ENCODE results near the gene CACNA2D2.

CACNA2D2 gene

DNA sequence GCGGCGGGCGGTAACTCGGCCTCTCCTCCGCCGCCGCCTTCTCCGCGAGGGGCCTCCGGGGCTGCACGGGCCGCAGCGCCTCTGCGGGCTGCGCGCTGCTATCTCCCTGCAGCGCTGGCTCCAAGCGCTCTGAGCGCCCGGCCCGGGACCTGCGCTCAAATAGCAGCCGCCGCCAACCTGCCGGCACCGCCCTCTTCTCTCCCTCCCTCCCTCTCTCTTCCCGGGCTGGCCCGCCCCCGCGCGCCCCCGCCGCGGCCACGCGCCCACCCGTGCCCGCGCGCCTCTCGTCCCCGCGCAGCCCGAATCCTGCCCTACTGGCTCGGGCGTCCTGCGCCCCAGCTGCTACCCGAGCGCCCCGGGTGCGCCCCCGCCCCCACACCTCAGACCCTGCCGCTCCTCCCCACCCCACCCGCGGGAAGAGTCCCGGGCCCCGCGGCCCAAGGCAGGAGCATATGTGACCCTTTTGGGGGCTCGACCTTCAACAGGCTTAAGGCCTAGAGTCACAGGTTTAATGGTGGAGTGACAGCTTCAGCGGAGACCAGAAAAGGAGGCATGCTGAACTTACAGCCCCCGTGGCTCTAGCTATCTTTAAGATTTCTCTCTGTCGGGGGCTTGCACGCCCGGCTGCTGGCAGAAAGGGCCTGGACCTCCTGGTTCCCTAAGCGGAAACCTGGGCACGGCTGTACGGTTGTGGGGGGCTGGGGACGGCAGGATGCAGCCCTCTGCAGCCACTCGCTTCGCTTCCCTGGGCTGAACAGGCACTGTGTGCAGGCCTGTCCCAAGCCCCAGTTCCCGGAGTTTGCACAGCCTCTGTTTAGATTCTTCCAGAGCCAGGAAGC, at the start of gene CACNA2D2:
Gene CACNA2D2, minus strand, starts transcription at position 131 of the 839 bp plus-strand sequence. CDS start 211 bp downstream, outside the sequence.
- DNase-seq = peak; percentile 31 to 70

DNA sequence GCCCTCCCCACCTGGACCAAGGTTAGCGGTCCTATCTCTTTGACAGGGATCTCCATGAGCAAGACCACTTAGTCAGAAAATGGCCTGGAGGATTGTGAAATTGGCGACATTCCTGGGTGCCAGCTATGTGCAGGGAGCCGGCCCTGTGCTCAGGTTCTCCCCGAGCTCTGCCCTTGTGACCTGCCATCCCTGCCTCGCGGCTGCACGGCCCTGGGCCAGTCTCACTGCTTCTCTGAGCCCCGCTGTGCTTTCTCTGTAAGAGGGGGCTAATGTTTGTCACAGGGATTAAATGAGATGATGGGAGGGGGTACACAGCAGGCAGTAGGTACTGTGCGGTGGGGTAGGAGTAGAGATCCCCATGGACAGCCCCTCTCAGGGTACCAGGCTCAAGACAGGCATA, 49.2 kb upstream of the CACNA2D2 start:
- no peak for DNase-seq

DNA sequence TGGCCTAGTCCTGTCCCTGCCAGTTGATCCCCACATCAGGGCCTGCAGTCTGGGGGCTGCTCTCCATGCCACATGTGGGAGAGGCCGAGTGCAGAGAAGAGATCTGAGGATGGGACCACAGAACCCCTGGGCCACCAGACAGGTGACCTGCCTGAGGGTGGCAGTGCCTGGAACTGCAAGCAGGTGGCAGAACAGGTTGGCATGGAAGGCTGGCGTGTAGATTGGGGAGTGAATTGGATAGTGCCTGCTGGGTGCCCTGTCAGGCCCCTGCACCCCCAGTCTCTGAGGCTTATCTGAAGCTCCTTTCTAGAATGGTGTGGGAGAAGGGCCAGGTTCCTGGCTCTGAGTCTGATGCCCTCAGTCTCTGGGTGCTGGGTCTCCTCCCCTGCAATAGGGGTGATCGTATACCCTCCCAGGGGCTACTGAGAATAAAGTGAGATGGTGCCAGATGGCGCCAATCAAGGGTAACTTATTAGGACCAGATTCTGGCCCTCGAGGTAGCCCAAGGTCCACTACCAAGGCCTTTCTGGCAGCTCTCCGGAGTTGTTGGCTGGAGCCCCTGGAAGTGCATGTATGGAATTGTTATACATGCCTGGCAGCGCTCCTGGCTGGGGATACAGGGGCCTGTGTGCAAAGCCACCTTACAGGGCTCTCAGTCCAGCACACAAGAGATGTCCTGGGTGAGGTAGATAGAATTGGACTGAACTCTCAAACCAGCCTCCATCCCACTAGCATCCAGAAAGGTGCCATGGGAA, 48.4 kb upstream of the CACNA2D2 start:
- DNase-seq = no peak

DNA sequence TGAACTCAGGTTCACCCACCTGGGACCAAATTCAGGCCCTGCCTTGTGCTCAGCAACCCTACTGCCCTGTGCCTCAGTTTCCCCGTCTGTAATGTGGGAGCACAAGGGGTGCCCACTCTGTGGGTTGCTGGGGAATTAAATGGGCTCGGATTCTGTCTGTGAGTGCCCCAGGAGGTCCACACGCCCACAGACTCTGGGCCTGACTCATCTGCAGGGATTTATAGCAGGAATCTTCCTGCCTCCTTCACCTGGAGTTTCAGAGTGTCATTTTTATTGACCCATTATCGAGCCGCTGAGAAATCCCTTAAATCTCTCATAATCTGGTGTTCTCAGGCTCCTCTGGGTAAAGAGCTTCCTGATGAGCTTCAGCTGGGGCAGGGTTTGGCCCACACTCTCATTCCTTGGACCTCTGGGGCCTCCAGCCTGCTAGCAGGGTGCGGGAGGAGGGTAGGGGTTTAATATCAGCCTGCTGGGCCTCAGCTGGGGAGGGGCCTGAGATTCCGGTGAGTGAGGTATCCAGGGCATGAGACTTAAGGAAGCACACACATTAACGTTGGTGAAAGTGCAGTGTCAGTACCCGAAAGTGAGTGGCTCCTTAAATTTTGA, 47.7 kb upstream of the CACNA2D2 start:
- no peak for DNase-seq

DNA sequence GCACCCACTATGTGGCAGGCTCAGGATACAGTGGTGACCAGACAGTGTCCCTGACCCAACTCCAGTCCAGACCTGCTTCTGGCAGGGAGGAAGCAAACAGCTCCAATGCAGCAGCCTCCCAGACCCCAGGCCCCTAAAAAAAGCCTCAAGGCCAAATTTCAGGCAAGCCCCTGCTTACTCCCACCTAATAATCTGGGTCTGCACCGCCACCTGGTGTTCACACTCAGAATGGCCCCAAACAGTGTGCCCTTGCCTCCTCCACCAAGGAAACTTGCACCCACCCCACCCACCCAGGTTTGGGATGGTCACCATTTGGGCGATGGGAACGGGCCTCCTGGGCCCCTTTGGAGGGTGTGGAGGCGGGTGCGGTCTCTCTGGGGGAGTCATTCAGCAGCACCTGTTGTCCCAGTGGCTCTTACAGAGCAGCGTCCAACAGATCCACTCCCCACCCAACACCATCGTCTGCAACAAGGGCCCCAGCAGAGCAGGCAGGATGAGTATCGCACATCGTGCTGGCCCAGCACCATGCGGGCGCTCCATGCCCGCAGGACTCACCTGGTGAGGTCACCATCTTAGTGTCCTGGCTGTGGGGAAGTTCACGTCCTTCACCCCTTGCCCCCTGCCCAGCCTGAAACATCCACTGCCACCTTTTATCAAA, 46.8 kb upstream of the CACNA2D2 start:
- DNase-seq = peak; percentile 20 to 62

DNA sequence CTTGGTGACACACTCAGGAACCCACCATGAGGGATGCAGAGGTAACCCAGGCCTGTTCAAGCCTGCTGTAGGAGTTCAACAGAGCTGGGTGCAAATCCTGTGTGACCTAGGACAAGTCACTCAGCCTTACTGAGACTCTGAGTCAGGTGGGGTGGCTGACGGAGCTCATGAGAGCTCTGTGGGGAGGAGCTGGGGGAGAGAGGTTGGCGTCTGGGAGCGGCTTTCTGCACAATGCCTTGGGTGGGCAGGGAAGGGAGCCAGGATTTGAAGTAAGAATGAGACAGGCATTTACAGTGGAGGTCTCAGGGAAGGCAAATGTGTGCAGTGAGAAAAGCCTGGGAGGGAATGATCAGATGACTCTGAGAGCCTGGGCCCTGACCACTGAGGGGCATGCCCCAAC, 45.8 kb upstream of the CACNA2D2 start:
- no peak for DNase-seq

DNA sequence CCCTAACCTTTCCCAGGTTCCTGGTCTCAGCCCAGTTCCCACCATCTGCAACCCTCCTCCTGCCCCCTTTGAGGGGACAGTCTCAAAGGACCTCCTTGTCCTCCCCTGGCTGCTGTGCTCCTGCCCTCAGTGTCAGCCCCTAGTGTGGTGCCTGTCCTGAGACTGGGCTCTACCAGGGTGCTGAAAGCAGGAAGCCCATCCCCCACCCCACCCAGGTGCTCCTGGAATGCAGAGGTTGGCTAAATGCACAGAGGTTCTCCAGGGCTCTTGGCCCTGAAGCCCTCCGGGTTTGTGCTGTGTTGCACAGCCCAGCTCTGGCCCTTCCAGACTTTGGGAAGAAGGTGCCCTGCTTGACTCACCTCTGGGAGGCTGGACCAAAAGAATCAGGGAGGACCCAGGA, 42.3 kb upstream of the CACNA2D2 start:
- no peak for DNase-seq

DNA sequence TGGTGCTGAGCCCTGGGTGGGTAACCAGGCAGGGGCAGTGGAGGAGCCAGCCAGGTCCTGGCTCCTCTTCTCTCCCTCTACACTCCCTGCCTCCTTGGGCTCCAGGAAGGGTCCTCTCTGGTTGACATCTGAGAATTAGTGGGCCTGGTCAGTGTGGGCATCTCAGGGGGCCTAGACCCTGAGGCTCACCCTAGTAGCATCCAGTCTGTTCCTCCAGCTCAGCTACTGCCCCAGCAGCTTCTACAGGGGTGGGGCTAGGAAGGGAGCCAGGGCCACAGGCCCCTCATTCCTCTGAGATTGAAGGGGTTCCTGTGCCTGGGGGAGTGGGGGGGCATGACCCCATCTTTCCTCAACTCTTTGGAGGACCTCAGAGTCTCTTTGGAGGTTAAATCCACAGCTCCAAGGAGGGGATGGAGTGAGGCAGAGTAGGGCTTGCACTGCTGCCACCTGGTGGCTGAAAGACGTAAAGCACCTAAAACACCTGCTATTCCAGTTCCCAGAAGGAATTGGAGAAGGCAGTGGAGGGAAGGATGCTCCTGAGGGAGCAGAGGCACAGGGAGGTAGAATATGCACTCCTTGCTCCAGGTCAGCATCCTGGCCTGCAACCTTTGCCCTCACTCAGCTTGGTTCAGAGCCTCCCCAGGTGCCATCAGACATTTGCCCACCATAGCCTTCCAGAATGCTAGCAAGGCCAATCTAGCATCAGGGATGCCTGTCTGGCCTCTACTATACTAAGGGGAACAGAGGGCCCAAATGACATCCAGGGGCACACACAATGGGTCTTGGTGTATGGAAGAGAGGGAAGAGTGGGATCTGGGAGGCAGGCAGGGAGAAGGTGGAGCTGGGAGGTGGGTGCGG, 39.0 kb upstream of the CACNA2D2 start:
- peak; percentile 26 to 77 for DNase-seq

DNA sequence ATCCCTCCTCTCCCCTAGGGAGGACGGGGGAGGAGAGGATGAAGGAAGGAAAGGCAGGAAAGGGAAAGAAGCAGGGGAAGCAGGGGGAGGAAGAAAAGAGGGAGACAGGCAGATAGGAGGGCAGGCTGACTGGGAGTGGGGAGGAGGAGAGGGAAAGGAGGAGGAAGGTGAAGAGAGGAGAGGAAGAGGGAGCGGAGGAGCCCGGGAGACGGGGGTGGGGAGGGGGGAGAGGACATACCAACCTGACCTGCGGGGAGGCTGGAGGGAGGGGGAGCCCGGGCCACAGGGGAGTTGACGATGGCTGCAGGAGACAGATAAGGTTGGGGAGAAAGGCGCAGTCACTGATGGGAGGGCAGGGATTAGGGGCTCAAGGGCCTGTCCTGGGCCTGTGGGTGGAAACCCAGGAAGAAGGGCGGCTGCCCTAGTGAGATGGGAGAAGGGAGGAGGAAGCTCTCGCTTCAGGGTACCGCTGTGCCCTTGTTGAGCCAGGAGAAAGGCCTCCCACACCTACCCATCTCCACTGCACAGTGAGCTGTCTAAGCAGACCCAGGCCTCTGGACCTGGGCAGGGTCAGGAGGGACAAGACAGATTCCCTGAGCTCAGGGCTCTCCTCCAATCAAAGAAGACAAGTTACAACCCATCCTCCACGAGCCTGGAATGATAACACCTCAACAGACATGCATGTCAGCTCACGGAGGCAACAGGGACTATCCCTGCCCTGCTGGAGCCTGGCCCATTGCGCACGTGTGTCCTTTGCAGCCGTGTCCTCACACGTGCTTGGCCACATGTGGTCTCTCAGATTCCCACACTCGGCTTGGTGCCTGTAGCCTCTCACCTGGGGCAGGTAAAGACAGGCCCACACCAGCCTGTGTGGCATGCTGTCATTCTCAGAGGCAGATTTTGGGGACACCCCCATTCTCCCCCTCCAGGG, 36.2 kb upstream of the CACNA2D2 start:
- no peak for DNase-seq

DNA sequence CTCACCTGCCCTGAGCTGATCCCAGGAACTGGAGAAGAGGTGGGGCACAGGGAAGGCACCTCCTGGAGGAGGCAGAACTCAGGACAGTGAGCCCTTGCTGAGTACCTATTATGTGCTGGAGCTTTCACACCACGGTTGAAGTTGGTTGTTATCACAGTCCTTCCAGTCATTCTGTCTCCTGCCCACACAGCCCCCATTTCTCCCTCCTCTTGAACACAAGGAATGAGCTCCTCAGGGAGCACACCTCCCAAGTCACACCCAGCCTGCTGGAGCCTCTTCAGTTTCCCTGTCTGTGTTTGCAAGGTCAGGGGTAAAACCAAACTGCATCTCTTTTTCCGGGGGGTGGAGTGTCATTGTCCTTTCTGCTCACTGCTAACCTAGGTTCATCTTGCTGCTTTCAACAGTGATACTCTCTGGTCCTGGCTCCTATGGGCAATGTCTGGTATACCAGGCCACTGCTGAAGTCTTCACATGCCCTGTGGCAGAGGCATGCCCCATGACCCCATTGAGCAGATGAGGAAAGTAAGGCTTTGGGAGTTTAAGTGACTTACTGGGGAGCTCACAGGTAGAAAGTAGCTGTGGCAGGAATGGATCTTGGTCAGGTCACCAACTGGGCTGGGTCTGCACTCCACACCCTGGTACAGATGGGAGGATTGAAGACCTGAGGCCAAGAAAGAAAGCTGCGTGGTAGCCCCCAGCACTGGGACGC, 34.1 kb upstream of the CACNA2D2 start:
- no peak for DNase-seq

DNA sequence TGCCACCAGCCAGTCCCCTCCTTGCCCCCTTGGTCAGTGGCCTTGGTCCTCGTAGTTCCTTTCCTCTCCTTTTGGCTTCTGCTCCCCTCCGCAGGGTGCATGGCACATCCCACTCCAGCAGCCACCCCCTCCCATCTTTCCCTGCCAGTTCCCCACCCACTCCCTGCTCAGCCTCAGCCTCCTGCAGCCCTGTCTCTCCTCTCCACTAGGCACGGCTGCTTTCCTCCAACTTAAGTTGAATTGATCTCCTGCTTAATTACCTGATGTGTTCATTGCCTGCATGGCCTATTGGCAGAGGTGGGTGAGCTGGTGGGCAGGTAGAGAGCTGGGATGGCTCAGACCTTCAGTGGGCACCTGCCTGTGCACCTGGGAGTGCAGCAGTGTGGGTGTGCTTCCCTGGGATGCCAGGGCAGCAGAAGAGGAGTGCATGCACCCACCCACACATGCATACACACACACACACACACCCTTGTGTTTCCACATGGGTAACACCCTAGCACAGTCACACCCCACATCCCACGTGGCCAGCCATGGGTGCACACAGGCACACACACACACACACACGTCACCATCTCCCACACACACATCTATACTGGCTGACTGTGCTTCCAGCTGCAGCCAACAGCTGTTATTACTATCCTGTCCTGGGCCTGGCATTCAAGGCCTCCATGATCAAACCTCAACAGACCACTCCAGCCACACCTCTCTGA, 33.2 kb upstream of the CACNA2D2 start:
- no peak for DNase-seq

DNA sequence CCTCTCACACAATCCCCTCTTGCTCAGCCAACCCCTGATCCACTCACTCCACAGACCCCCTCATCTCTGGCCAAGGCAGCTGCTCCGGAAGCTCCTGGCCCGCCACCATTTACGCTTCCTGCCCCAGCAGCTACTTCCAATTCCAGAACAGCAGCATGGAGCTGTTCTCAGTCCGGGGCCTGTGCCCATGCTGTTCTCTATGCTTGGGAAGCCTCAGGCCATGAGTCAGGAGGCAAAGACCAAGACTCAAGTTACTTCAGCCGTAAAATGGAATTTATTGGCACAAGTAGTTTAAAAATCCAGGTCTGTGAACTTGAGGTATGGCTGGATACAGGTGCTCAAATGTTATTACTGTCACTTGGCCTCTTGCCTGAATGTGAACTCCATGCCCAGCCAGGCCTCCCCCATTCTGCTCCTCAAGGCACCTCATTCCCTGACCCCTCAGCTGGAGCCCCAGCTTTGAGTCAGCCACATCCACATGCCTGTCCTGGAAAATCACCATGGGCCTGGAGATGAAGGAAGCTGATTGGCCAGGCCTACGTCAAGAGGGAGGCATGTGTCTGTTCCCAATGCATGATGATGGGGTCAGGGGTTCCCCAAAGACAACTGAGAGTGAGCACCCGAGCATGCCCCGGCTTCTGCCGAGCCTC, 31.4 kb upstream of the CACNA2D2 start:
- no peak for DNase-seq

DNA sequence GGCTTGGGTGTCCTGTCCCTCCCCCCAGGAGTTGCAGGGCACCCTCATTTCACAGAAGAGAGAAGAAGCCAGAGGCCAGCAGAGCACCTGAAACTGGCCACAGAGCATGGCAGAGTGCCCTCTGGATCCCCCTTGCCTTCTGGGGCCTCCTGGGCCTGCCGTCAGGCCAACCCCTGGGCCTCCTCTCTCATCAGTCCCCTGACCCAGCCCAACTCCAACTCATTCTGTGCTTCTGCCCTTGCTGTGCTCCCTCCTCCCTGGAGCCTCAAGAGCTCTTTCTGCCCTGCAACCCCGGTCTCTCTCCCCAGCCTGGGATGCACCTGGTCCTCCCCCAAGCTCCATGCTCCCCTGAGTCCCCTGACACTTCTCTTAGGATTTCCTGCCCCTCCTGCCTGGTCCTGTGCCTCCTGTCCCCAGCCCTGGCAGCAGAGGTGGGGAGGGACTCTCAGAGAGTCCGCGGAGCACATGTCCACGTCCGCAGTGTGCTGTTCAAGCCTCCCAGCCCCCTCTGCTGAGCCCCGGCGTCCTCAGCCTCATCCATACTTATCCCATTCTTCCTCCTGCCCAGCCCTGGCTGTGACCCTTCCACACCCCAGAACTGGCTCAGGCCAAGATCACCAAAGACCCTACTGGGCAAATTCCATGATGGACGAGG, 30.5 kb upstream of the CACNA2D2 start:
- DNase-seq = no peak

DNA sequence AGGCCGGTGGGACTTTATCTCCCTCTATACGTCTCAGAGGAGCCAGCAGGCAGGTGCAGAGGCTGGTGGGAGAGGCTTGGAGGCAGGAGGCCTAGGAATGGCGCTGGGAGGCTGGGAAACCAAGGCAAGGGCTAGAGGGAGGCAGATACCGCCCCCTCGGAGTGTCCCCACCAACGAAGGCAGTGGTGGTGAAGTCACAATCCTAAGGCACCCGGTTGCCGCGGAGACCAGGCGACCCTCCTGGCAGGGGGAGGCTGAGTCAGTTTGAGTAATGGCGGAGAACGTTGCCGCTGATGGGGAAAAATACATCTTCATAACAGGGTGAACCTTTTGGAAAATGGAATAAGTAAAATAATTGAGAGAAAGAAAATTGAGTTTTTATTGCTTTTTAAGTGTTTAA, 29.9 kb upstream of the CACNA2D2 start:
- DNase-seq = no peak

DNA sequence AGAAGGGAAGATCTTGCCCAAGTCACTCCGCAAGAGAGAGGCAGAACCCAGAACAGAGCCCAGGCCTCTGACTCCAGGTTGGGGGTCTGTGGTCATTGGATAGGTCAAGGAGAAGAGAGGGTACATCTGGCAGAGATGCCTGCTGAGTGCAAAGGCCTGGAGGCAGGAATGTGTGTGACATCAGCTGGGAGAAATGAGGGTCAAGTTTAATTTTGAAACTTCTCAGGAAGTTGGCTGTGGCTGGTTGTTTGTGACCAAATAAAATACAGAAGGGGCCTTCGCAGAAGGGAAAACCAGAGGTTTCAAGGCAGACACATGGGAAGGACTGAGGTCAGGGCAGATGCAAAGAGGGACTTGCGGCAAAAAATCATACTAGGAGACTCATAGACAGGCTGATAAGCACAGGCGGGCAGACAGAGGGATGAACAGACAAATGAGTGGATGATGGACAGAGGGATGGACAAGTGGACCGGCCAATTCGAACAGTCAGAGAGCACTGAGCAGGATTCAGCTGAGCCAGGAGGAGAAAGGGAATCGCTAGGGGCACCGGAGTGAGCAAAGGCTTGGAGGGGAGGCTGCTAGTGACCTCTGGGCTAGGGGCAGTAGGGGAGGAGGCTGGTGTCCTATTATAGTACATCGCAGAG, 28.8 kb upstream of the CACNA2D2 start:
- DNase-seq = no peak

DNA sequence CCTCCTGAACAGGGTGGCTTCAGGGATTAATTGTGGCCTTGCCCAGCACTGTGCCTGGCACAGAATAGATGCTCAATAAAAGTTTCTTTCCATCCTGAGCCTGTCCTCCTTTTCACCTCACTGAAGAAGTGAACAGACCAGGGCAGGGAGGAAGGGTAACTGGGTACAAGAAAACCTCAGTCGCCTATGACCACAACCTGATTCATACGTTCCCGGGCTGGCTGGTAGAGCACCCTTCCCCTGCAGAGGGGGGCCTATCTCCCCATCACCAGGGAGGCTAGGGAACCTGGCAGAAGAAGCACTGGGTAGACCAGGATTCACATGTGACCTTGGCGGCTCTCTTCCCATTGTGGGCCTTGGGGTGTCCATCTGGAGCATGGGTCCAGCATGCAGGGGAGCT, 27.8 kb upstream of the CACNA2D2 start:
- no peak for DNase-seq

DNA sequence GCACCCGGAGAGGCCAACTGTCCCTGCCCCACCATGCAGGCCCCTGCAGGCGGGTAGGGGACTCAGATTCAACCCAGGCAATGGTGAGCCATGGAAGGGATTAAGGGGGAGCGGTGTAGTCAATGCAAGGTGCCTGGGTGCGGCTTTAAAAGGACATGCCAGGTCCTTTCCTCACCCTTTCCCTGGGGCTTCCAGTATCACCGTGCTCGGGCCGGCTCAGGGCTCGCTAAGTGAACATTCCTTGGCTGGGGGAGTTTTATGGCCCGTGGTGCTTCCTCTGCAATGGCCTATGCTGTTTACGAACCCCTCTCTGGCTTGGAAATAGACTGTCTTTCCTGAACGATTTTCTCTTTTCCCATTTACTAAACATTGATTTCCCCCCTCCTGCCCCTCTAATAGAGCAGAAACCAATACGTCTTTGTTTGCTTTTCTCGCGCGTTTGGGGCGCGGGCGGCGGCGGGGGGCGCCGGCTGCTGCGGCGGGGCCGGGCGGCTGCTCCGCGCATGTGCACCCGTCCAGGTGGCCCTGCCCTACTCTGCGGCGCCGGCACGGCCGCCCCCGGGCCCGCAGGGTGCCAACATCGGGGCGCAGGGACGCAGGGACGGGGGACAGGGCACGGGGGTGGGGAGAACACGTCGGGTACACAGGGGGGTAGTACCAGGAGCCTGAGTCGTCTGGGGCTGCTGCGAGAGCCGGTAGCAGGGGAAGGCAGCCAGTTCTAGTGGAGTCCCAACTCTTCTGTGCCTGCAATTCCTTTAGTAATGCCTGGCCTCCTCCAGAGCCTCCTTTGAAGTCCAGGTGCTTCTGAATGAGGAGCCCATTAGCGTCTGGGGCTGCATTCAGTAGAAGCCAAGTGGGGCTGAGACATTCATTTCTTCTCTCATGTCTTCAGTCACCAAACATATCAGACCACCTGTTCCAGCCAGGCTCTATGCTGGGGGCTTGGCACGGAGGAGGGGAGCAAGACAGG, 26.9 kb upstream of the CACNA2D2 start:
- DNase-seq = no peak

Measured in NCI-H524 (cell line).